Measurements from ENCODE around the gene PIK3R6.
A peak's percentile ranks its signal among the peaks of the same experiment; 100 is the strongest.

The PIK3R6 gene

GRCh38 chr17:8830141-8830540, 37.3 kb downstream of the PIK3R6 start:
- Histone ChIP-seq H3K4ac (ENCODE audit: low read length) (no peak overlapping the region), H3K9me3 (replicated peaks in 1 of 2; ENCODE audit: control insufficient read depth in 2 of 2, insufficient read depth in 1 of 2, low read depth in 1 of 2, low read length in 2 of 2) (no peaks in the 10 kb centered on the region), H3K79me1 (ENCODE audit: low read depth, low read length) (no peaks in the 10 kb centered on the region), H2AK5ac (ENCODE audit: low read depth, low read length) (no peak overlapping the region), H3K36me3 (replicated peaks in 1 of 2; ENCODE audit: control insufficient read depth in 2 of 2, insufficient read depth in 2 of 2, low read length in 2 of 2) (no peaks in the 10 kb centered on the region), H2BK120ac (ENCODE audit: low read depth, low read length) (no peak overlapping the region), H2BK5ac (ENCODE audit: low read length) (no peak overlapping the region), H3K27me3 (ENCODE audit: control insufficient read depth in 3 of 3, insufficient read depth in 3 of 3, low read depth in 1 of 3, low read length in 3 of 3) (no peaks in the 10 kb centered on the region), H3K4me3 (ENCODE audit: low read length in 2 of 2) (no peak overlapping the region), H2BK12ac (ENCODE audit: low read length) (no peak overlapping the region), H3K18ac (ENCODE audit: low read length) (no peak overlapping the region), H3K27ac (replicated peaks; ENCODE audit: low read length) (no peak overlapping the region), H2AFZ (ENCODE audit: low read length) (no peak overlapping the region), H3K14ac (ENCODE audit: low read length) (no peak overlapping the region), H3K9ac (ENCODE audit: low read depth, low read length, poor library complexity) (no peak overlapping the region), H3K4me2 (ENCODE audit: insufficient read depth, low read length, poor library complexity, severe bottlenecking) (no peak overlapping the region), H4K91ac (ENCODE audit: low read depth, low read length, poor library complexity) (peak overlapping the region; percentile 40), H3K4me1 (ENCODE audit: control insufficient read depth in 2 of 2, insufficient read depth in 1 of 2, low read depth in 1 of 2, low read length in 2 of 2) (peaks cover 0 to 2% of the 10 kb centered on the region in 2 donors), H3K23ac (ENCODE audit: low read depth, low read length, poor library complexity) (no peak overlapping the region), H2BK15ac (ENCODE audit: low read length) (no peak overlapping the region), H4K8ac (ENCODE audit: low read depth, low read length) (no peak overlapping the region)
- WGBS, 2 donors (ENCODE audit: extremely low coverage in 2 of 2, insufficient read length in 2 of 2, insufficient replicate concordance in 1 of 2), result no CpG with 5 or more reads among the region's 10 CpGs
- no peak for DNase-seq (ENCODE audit: low spot score)

DNA sequence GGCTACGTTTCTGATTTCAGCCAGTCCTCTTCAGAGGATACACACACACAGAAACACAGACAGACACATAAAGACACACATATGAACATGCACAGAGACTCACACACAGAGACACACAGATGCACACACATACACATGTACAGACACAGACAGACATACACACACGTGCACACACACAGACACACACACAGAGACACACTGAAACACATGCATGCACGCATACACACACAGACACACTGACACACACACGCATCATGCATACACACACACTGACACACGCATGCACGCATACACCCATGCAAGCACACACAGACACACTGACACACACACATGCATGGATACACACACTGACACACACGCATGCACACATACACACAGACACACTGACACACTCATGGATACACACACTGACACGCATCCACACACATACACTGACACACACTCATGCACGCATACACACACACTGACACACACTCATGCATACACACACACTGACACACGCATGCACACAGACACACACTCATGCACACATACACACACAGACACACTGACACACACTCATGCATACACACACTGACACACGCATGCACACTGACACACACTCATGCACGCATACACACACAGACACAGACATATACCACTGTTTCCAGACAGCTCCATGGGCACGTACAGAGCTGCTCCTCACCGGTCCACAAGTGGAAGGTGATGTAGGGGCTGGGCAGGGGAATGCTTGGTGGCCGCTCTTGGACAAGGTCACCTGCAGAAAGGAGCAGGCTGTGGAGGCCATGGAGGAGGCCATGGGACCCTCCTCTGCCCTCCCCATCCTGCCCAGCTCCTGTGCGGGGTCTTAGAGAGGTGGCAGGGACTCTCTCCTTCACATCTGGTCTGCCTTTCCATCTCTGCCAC, 38.2 kb downstream of the PIK3R6 start:
- no peak for DNase-seq (ENCODE audit: low spot score)
- Histone ChIP-seq H3K4me2 (ENCODE audit: insufficient read depth, low read length, poor library complexity, severe bottlenecking) (no peak overlapping the region), H2BK12ac (ENCODE audit: low read length) (no peak overlapping the region), H3K18ac (ENCODE audit: low read length) (peak overlapping the region; percentile 50), H3K23ac (ENCODE audit: low read depth, low read length, poor library complexity) (peak overlapping the region; percentile 32), H2BK120ac (ENCODE audit: low read depth, low read length) (no peak overlapping the region), H3K14ac (ENCODE audit: low read length) (peak overlapping the region; percentile 95), H3K27me3 (ENCODE audit: control insufficient read depth in 3 of 3, insufficient read depth in 3 of 3, low read depth in 1 of 3, low read length in 3 of 3) (no peaks in the 10 kb centered on the region), H3K4me3 (ENCODE audit: low read length in 2 of 2) (peak overlapping the region in 1 of 2 donors; percentile 52), H3K4me1 (ENCODE audit: control insufficient read depth in 2 of 2, insufficient read depth in 1 of 2, low read depth in 1 of 2, low read length in 2 of 2) (peaks cover 0 to 2% of the 10 kb centered on the region in 2 donors), H2AK5ac (ENCODE audit: low read depth, low read length) (no peak overlapping the region), H4K91ac (ENCODE audit: low read depth, low read length, poor library complexity) (no peak overlapping the region), H3K36me3 (replicated peaks in 1 of 2; ENCODE audit: control insufficient read depth in 2 of 2, insufficient read depth in 2 of 2, low read length in 2 of 2) (no peaks in the 10 kb centered on the region), H3K9ac (ENCODE audit: low read depth, low read length, poor library complexity) (peak overlapping the region; percentile 56), H2BK5ac (ENCODE audit: low read length) (no peak overlapping the region), H3K4ac (ENCODE audit: low read length) (no peak overlapping the region), H3K79me1 (ENCODE audit: low read depth, low read length) (no peaks in the 10 kb centered on the region), H3K27ac (replicated peaks; ENCODE audit: low read length) (no peak overlapping the region), H2AFZ (ENCODE audit: low read length) (no peak overlapping the region), H2BK15ac (ENCODE audit: low read length) (no peak overlapping the region), H3K9me3 (replicated peaks in 1 of 2; ENCODE audit: control insufficient read depth in 2 of 2, insufficient read depth in 1 of 2, low read depth in 1 of 2, low read length in 2 of 2) (peaks cover 2 to 3% of the 10 kb centered on the region in 2 donors), H4K8ac (ENCODE audit: low read depth, low read length) (no peak overlapping the region)
- no CpG with 5 or more reads among the region's 16 CpGs for WGBS, 2 donors (ENCODE audit: extremely low coverage in 2 of 2, insufficient read length in 2 of 2, insufficient replicate concordance in 1 of 2)

GRCh38 chr17:8828517-8828875, 39.0 kb downstream of the PIK3R6 start:
- H3K9me3 ChIP-seq (replicated peaks in 1 of 2; ENCODE audit: control insufficient read depth in 2 of 2, insufficient read depth in 1 of 2, low read depth in 1 of 2, low read length in 2 of 2), result peaks cover 3% of the 10 kb centered on the region in 2 donors
- H3K14ac ChIP-seq (ENCODE audit: low read length), result no peak overlapping the region
- no peak overlapping the region for H2AK5ac ChIP-seq (ENCODE audit: low read depth, low read length)
- DNase-seq (ENCODE audit: low spot score), result no peak
- H2BK5ac ChIP-seq (ENCODE audit: low read length), result no peak overlapping the region
- H3K23ac ChIP-seq (ENCODE audit: low read depth, low read length, poor library complexity), result no peak overlapping the region
- H2BK12ac ChIP-seq (ENCODE audit: low read length), result no peak overlapping the region
- no CpG with 5 or more reads among the region's 20 CpGs for WGBS, 2 donors (ENCODE audit: extremely low coverage in 2 of 2, insufficient read length in 2 of 2, insufficient replicate concordance in 1 of 2)
- no peak overlapping the region for H2BK120ac ChIP-seq (ENCODE audit: low read depth, low read length)
- H4K91ac ChIP-seq (ENCODE audit: low read depth, low read length, poor library complexity), result no peak overlapping the region
- H4K8ac ChIP-seq (ENCODE audit: low read depth, low read length), result no peak overlapping the region
- peaks cover 0 to 2% of the 10 kb centered on the region in 2 donors for H3K4me1 ChIP-seq (ENCODE audit: control insufficient read depth in 2 of 2, insufficient read depth in 1 of 2, low read depth in 1 of 2, low read length in 2 of 2)
- no peaks in the 10 kb centered on the region for H3K79me1 ChIP-seq (ENCODE audit: low read depth, low read length)
- H3K4ac ChIP-seq (ENCODE audit: low read length), result no peak overlapping the region
- H3K18ac ChIP-seq (ENCODE audit: low read length), result peak overlapping the region; percentile 65
- no peaks in the 10 kb centered on the region for H3K27me3 ChIP-seq (ENCODE audit: control insufficient read depth in 3 of 3, insufficient read depth in 3 of 3, low read depth in 1 of 3, low read length in 3 of 3)
- no peak overlapping the region for H3K4me2 ChIP-seq (ENCODE audit: insufficient read depth, low read length, poor library complexity, severe bottlenecking)
- no peak overlapping the region for H3K27ac ChIP-seq (replicated peaks; ENCODE audit: low read length)
- no peaks in the 10 kb centered on the region for H3K36me3 ChIP-seq (replicated peaks in 1 of 2; ENCODE audit: control insufficient read depth in 2 of 2, insufficient read depth in 2 of 2, low read length in 2 of 2)
- no peak overlapping the region for H2AFZ ChIP-seq (ENCODE audit: low read length)
- H3K4me3 ChIP-seq (ENCODE audit: low read length in 2 of 2), result no peak overlapping the region
- no peak overlapping the region for H3K9ac ChIP-seq (ENCODE audit: low read depth, low read length, poor library complexity)
- no peak overlapping the region for H2BK15ac ChIP-seq (ENCODE audit: low read length)

GRCh38 chr17:8826808-8827435, 40.6 kb downstream of the PIK3R6 start:
- Histone ChIP-seq H3K23ac (ENCODE audit: low read depth, low read length, poor library complexity) (peak overlapping the region; percentile 49), H2BK5ac (ENCODE audit: low read length) (no peak overlapping the region), H3K14ac (ENCODE audit: low read length) (peak overlapping the region; percentile 65), H4K8ac (ENCODE audit: low read depth, low read length) (no peak overlapping the region), H3K18ac (ENCODE audit: low read length) (peak overlapping the region; percentile 84), H3K36me3 (replicated peaks in 1 of 2; ENCODE audit: control insufficient read depth in 2 of 2, insufficient read depth in 2 of 2, low read length in 2 of 2) (no peaks in the 10 kb centered on the region), H2AFZ (ENCODE audit: low read length) (no peak overlapping the region), H3K9me3 (replicated peaks in 1 of 2; ENCODE audit: control insufficient read depth in 2 of 2, insufficient read depth in 1 of 2, low read depth in 1 of 2, low read length in 2 of 2) (peaks cover 3% of the 10 kb centered on the region in 2 donors), H3K79me1 (ENCODE audit: low read depth, low read length) (no peaks in the 10 kb centered on the region), H2AK5ac (ENCODE audit: low read depth, low read length) (peak overlapping the region; percentile 77), H2BK12ac (ENCODE audit: low read length) (peak overlapping the region; percentile 42), H3K4me3 (ENCODE audit: low read length in 2 of 2) (peak overlapping the region in 1 of 2 donors; percentile 63), H3K9ac (ENCODE audit: low read depth, low read length, poor library complexity) (peak overlapping the region; percentile 61), H4K91ac (ENCODE audit: low read depth, low read length, poor library complexity) (no peak overlapping the region), H3K27ac (replicated peaks; ENCODE audit: low read length) (no peak overlapping the region), H2BK120ac (ENCODE audit: low read depth, low read length) (peak overlapping the region; percentile 43), H3K4ac (ENCODE audit: low read length) (no peak overlapping the region), H3K27me3 (ENCODE audit: control insufficient read depth in 3 of 3, insufficient read depth in 3 of 3, low read depth in 1 of 3, low read length in 3 of 3) (no peaks in the 10 kb centered on the region), H3K4me2 (ENCODE audit: insufficient read depth, low read length, poor library complexity, severe bottlenecking) (no peak overlapping the region), H2BK15ac (ENCODE audit: low read length) (peak overlapping the region; percentile 12), H3K4me1 (ENCODE audit: control insufficient read depth in 2 of 2, insufficient read depth in 1 of 2, low read depth in 1 of 2, low read length in 2 of 2) (peaks cover 0 to 2% of the 10 kb centered on the region in 2 donors)
- DNase-seq (ENCODE audit: low spot score), result no peak
- WGBS, 2 donors (ENCODE audit: extremely low coverage in 2 of 2, insufficient read length in 2 of 2, insufficient replicate concordance in 1 of 2), result no CpG with 5 or more reads among the region's 19 CpGs

Data from neuronal stem cell (in vitro differentiated cells).